ENCODE results near the gene NUP210L.

DNA sequence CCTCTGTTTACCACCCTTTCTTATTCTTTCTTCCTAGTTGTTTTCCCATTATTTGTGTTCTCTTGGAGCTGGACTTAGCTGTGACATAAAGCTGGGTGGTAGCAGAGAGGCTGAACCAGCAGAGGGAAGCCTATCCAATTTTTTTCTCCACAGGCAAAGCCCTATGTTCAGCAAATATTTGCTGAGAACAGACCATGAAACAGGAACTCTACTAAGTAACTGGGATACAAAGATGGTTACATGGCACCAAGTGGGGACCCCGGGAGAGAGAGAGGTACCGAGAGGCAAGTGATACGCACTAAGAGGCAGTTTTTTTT, 44.6 kb upstream of the NUP210L start:
- no peak; the same call in 1 of the 2 replicates for TF ChIP-seq CTCF (tag by site-specific recombination; IDR thresholded peaks at IDR 0.05)
- no peak for TF ChIP-seq ZNF274 (IDR thresholded peaks at IDR 0.05; ENCODE audit: low read length)
- TF ChIP-seq ZNF274 (tag by site-specific recombination; IDR thresholded peaks at IDR 0.05; ENCODE audit: borderline replicate concordance), result no peak
- TF ChIP-seq ZNF248 (tag by site-specific recombination; IDR thresholded peaks at IDR 0.05), result no peak
- TF ChIP-seq, protein P1, sequence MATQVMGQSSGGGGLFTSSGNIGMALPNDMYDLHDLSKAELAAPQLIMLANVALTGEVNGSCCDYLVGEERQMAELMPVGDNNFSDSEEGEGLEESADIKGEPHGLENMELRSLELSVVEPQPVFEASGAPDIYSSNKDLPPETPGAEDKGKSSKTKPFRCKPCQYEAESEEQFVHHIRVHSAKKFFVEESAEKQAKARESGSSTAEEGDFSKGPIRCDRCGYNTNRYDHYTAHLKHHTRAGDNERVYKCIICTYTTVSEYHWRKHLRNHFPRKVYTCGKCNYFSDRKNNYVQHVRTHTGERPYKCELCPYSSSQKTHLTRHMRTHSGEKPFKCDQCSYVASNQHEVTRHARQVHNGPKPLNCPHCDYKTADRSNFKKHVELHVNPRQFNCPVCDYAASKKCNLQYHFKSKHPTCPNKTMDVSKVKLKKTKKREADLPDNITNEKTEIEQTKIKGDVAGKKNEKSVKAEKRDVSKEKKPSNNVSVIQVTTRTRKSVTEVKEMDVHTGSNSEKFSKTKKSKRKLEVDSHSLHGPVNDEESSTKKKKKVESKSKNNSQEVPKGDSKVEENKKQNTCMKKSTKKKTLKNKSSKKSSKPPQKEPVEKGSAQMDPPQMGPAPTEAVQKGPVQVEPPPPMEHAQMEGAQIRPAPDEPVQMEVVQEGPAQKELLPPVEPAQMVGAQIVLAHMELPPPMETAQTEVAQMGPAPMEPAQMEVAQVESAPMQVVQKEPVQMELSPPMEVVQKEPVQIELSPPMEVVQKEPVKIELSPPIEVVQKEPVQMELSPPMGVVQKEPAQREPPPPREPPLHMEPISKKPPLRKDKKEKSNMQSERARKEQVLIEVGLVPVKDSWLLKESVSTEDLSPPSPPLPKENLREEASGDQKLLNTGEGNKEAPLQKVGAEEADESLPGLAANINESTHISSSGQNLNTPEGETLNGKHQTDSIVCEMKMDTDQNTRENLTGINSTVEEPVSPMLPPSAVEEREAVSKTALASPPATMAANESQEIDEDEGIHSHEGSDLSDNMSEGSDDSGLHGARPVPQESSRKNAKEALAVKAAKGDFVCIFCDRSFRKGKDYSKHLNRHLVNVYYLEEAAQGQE (tag by site-specific recombination; IDR thresholded peaks at IDR 0.05), result no peak
- TF ChIP-seq KLF9 (tag by site-specific recombination; IDR thresholded peaks at IDR 0.05; ENCODE audit: low read depth), result no peak
- TF ChIP-seq KLF8 (tag by site-specific recombination; IDR thresholded peaks at IDR 0.05), result no peak
- TF ChIP-seq ZXDB (tag by site-specific recombination; IDR thresholded peaks at IDR 0.05), result no peak
- no peak for TF ChIP-seq ZBTB1 (tag by site-specific recombination; IDR thresholded peaks at IDR 0.05)
- no peak for TF ChIP-seq ZNF341 (tag by site-specific recombination; IDR thresholded peaks at IDR 0.05; ENCODE audit: low read depth)
- TF ChIP-seq KLF16 (tag by site-specific recombination; IDR thresholded peaks at IDR 0.05), result no peak
- TF ChIP-seq ZNF10 (tag by site-specific recombination; IDR thresholded peaks at IDR 0.05), result no peak
- TF ChIP-seq ZNF404 (tag by site-specific recombination; IDR thresholded peaks at IDR 0.05), result no peak
- TF ChIP-seq, protein P2, sequence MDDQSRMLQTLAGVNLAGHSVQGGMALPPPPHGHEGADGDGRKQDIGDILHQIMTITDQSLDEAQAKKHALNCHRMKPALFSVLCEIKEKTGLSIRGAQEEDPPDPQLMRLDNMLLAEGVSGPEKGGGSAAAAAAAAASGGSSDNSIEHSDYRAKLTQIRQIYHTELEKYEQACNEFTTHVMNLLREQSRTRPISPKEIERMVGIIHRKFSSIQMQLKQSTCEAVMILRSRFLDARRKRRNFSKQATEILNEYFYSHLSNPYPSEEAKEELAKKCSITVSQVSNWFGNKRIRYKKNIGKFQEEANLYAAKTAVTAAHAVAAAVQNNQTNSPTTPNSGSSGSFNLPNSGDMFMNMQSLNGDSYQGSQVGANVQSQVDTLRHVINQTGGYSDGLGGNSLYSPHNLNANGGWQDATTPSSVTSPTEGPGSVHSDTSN (CRISPR knock-in tag; IDR thresholded peaks at IDR 0.05), result no peak
- TF ChIP-seq, protein P3, sequence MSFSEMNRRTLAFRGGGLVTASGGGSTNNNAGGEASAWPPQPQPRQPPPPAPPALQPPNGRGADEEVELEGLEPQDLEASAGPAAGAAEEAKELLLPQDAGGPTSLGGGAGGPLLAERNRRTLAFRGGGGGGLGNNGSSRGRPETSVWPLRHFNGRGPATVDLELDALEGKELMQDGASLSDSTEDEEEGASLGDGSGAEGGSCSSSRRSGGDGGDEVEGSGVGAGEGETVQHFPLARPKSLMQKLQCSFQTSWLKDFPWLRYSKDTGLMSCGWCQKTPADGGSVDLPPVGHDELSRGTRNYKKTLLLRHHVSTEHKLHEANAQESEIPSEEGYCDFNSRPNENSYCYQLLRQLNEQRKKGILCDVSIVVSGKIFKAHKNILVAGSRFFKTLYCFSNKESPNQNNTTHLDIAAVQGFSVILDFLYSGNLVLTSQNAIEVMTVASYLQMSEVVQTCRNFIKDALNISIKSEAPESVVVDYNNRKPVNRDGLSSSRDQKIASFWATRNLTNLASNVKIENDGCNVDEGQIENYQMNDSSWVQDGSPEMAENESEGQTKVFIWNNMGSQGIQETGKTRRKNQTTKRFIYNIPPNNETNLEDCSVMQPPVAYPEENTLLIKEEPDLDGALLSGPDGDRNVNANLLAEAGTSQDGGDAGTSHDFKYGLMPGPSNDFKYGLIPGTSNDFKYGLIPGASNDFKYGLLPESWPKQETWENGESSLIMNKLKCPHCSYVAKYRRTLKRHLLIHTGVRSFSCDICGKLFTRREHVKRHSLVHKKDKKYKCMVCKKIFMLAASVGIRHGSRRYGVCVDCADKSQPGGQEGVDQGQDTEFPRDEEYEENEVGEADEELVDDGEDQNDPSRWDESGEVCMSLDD (tag by site-specific recombination; IDR thresholded peaks at IDR 0.05), result no peak
